DND-41 (cell line): ENCODE results near the gene HMCN1.

ENCODE experiments used
- ATAC-seq: fragments of 200-7000 bp; cut with Tn5 transposase; 3 replicates; pipeline ENCODE4 v1.9.1; 2021; ENCODE audit warnings: low read depth; ENCODE audit not compliant: insufficient read depth
- DNase-seq: peaks from one replicate; pipeline ENCODE4 v3.0.0-alpha.2; 2020
- H2AFZ ChIP-seq: 2 replicates; pipeline ENCODE4 v1.6.0; 2012; ENCODE audit warnings: low read depth, low read length
- H3K27ac ChIP-seq: 2 replicates; pipeline ENCODE4 v1.5.1; 2012; ENCODE audit warnings: low read length, inconsistent platforms
- H3K27me3 ChIP-seq: fragments of 200-600 bp; sonication (generic); 2 replicates; pipeline ENCODE4 v1.6.0; 2012; ENCODE audit warnings: low read length, mild to moderate bottlenecking, inconsistent platforms; ENCODE audit not compliant: insufficient read depth, poor library complexity
- H3K36me3 ChIP-seq: 2 replicates; pipeline ENCODE4 v1.5.1; 2012; ENCODE audit warnings: low read length, inconsistent platforms; ENCODE audit not compliant: insufficient read depth
- H3K4me1 ChIP-seq: 2 replicates; pipeline ENCODE4 v1.5.1; 2012; ENCODE audit warnings: mild to moderate bottlenecking, low read length; ENCODE audit not compliant: insufficient read depth
- H3K4me2 ChIP-seq: 2 replicates; pipeline ENCODE4 v1.6.0; 2012; ENCODE audit warnings: mild to moderate bottlenecking, moderate library complexity, low read length, inconsistent platforms; ENCODE audit not compliant: insufficient read depth
- H3K4me3 ChIP-seq, 2 experiments: fragments of 200-600 bp in 1 of 2; shearing (Covaris generic) in 1 of 2; 2 replicates each; pipeline ENCODE4 v1.5.1; 2012 to 2016; ENCODE audit warnings: inconsistent platforms in 2 of 2, low read length in 2 of 2, mild to moderate bottlenecking in 2 of 2, low read depth in 1 of 2, moderate library complexity in 1 of 2
- H3K79me2 ChIP-seq: 2 replicates; pipeline ENCODE4 v1.6.0; 2012; ENCODE audit warnings: low read length, inconsistent platforms; ENCODE audit not compliant: insufficient read depth
- H3K9ac ChIP-seq: 2 replicates; pipeline ENCODE4 v1.6.0; 2012; ENCODE audit warnings: low read depth, mild to moderate bottlenecking, inconsistent platforms, low read length, moderate library complexity
- H3K9me3 ChIP-seq: 2 replicates; pipeline ENCODE4 v1.5.1; 2012; ENCODE audit warnings: low read length, moderate library complexity, mild to moderate bottlenecking, inconsistent platforms; ENCODE audit not compliant: insufficient read depth, severe bottlenecking
- H4K20me1 ChIP-seq: 2 replicates; pipeline ENCODE4 v1.6.0; 2012; ENCODE audit warnings: low read length; ENCODE audit not compliant: insufficient read depth
- CTCF ChIP-seq: IDR thresholded peaks from 2 replicates; pipeline ENCODE4 v1.5.1; 2012; ENCODE audit warnings: borderline replicate concordance, low read length, moderate library complexity, mild to moderate bottlenecking; ENCODE audit not compliant: poor library complexity, severe bottlenecking; ENCODE audit errors: extremely low read depth
- EZH2 ChIP-seq: IDR thresholded peaks from 3 replicates; pipeline ENCODE4 v1.6.1; 2012; ENCODE audit warnings: borderline replicate concordance, low read depth, mild to moderate bottlenecking, moderate library complexity, low read length, inconsistent platforms; ENCODE audit not compliant: severe bottlenecking

HMCN1 gene

GRCh38 chr1:186139115-186139514, 404.9 kb downstream of the HMCN1 start:
- DNase-seq (no peak), ATAC-seq (no peak)
- H3K36me3 ChIP-seq, result no peaks in the 10 kb centered on the region

GRCh38 chr1:186139701-186140100, 405.5 kb downstream of the HMCN1 start:
- H3K79me2 ChIP-seq, result no peaks in the 10 kb centered on the region
- no peaks in the 10 kb centered on the region for H3K4me1 ChIP-seq
- no peaks in the 10 kb centered on the region for H3K27me3 ChIP-seq
- H3K4me2 ChIP-seq, result no peak overlapping the region
- H2AFZ ChIP-seq, result no peak overlapping the region
- no peaks in the 10 kb centered on the region for H3K9me3 ChIP-seq
- H3K27ac ChIP-seq, result no peak overlapping the region
- H3K4me3 ChIP-seq, result no peak overlapping the region
- no peaks in the 10 kb centered on the region for H4K20me1 ChIP-seq
- ATAC-seq (no peak), DNase-seq (no peak)
- no peak overlapping the region for H3K9ac ChIP-seq
- TF ChIP-seq EZH2, result no peak
- no peak for TF ChIP-seq CTCF
- no peaks in the 10 kb centered on the region for H3K36me3 ChIP-seq

More at GRCh38 chr1:186139115-186139514, 404.9 kb downstream of the HMCN1 start:
- Histone ChIP-seq H3K79me2 (no peaks in the 10 kb centered on the region), H3K4me3 (no peak overlapping the region), H3K27me3 (no peaks in the 10 kb centered on the region), H3K4me2 (no peak overlapping the region), H3K4me1 (no peaks in the 10 kb centered on the region), H3K9me3 (no peaks in the 10 kb centered on the region), H3K27ac (no peak overlapping the region), H3K9ac (no peak overlapping the region), H4K20me1 (no peaks in the 10 kb centered on the region), H2AFZ (no peak overlapping the region)
- TF ChIP-seq EZH2 (no peak), CTCF (no peak)

- TF ChIP-seq EZH2, result no peak
- no peak for TF ChIP-seq CTCF
- ATAC-seq (no peak), DNase-seq (no peak)
- no peaks in the 10 kb centered on the region for H3K4me1 ChIP-seq
- H2AFZ ChIP-seq, result no peak overlapping the region
- no peaks in the 10 kb centered on the region for H3K27me3 ChIP-seq
- H4K20me1 ChIP-seq, result no peaks in the 10 kb centered on the region
- no peaks in the 10 kb centered on the region for H3K79me2 ChIP-seq
- no peaks in the 10 kb centered on the region for H3K36me3 ChIP-seq
- H3K9me3 ChIP-seq, result no peaks in the 10 kb centered on the region
- no peak overlapping the region for H3K4me2 ChIP-seq
- H3K27ac ChIP-seq, result no peak overlapping the region
- no peak overlapping the region for H3K4me3 ChIP-seq
- no peak overlapping the region for H3K9ac ChIP-seq
Observed at GRCh38 chr1:186142159-186142558, 408.0 kb downstream of the HMCN1 start.

GRCh38 chr1:186142916-186143315, 408.7 kb downstream of the HMCN1 start:
- Histone ChIP-seq H3K36me3 (no peaks in the 10 kb centered on the region), H2AFZ (no peak overlapping the region), H3K4me1 (no peaks in the 10 kb centered on the region), H3K79me2 (no peaks in the 10 kb centered on the region), H3K9ac (no peak overlapping the region), H3K27ac (no peak overlapping the region), H3K9me3 (no peaks in the 10 kb centered on the region), H4K20me1 (no peaks in the 10 kb centered on the region), H3K27me3 (no peaks in the 10 kb centered on the region), H3K4me2 (no peak overlapping the region), H3K4me3 (no peak overlapping the region)
- ATAC-seq, result no peak
- DNase-seq, result no peak
- no peak for TF ChIP-seq EZH2
- no peak for TF ChIP-seq CTCF
